Liver (tissue), 3 donors: ENCODE results near the gene CST8.

Source experiments
- CTCF ChIP-seq: fragments of 150-350 bp; IDR thresholded peaks from 2 replicates; pipeline ENCODE4 v1.5.1; 2017; ENCODE audit warnings: improper control_type of control experiment, low read depth, low read length; ENCODE audit not compliant: missing input control
- EGR1 ChIP-seq, 2 donors: IDR thresholded peaks; 2 replicates each; pipeline ENCODE4 v1.6.1; 2016 to 2018; ENCODE audit warnings: antibody characterized with exemption in 2 of 2, low read depth in 2 of 2
- GABPA ChIP-seq, 2 donors: IDR thresholded peaks in 1 of 2; conservative IDR thresholded peaks in 1 of 2; 2 replicates each; pipeline ENCODE4 v1.6.1; 2016; ENCODE audit warnings: antibody characterized with exemption in 2 of 2, mild to moderate bottlenecking in 1 of 2, moderate library complexity in 1 of 2
- MAX ChIP-seq: IDR thresholded peaks from 2 replicates; pipeline ENCODE4 v1.6.1; 2016; ENCODE audit warnings: antibody characterized with exemption
- NR2F2 ChIP-seq: IDR thresholded peaks from 2 replicates; pipeline ENCODE4 v1.6.1; 2016; ENCODE audit warnings: antibody characterized with exemption
- RXRA ChIP-seq, 2 donors: IDR thresholded peaks; 2 replicates each; pipeline ENCODE4 v1.6.1; 2017 to 2018; ENCODE audit warnings: antibody characterized with exemption in 2 of 2, mild to moderate bottlenecking in 1 of 2
- SP1 ChIP-seq: IDR thresholded peaks from 2 replicates; pipeline ENCODE4 v1.6.1; 2018; ENCODE audit warnings: antibody characterized with exemption, mild to moderate bottlenecking
- donor health status: healthy.
- donor health status: healthy.

GRCh38 chr20:23493172-23493772, 2.4 kb downstream of the CST8 start:
- TF ChIP-seq EGR1 (IDR thresholded peaks at IDR 0.05; ENCODE audit: low read depth in 2 of 2) (no peak), MAX (no peak), CTCF (no peak), SP1 (no peak), RXRA (IDR thresholded peaks at IDR 0.05) (no peak), GABPA (IDR thresholded peaks at IDR 0.05 in 1 of 2, conservative IDR thresholded peaks at IDR 0.05 in 1 of 2) (no peak), NR2F2 (no peak)
